Karpas-422 (cell line): ENCODE results near the gene KCNH1. TPM values are rescaled to one million over a fixed set of nuclear protein-coding genes. Genes with fewer than 3 reads are reported as not detected.

Source experiments
- DNase-seq: peaks from one replicate; pipeline ENCODE4 v3.0.0-alpha.2; 2015
- H2AFZ ChIP-seq: fragments of 200-600 bp; sonication (generic); 2 replicates; pipeline ENCODE4 v1.6.1; 2014; ENCODE audit warnings: antibody characterized with exemption, low read length, mixed read lengths
- H3K27ac ChIP-seq: fragments of 200-600 bp; sonication (generic); 2 replicates; pipeline ENCODE4 v1.5.1; 2014; ENCODE audit warnings: mild to moderate bottlenecking, low read length, moderate library complexity
- H3K27me3 ChIP-seq: fragments of 200-600 bp; sonication (generic); 2 replicates; pipeline ENCODE4 v1.6.1; 2014; ENCODE audit warnings: low read length, mixed read lengths
- H3K36me3 ChIP-seq: fragments of 200-600 bp; sonication (generic); 2 replicates; pipeline ENCODE4 v1.6.1; 2014; ENCODE audit warnings: low read length, mixed read lengths; ENCODE audit not compliant: insufficient read depth
- H3K4me1 ChIP-seq: fragments of 200-600 bp; sonication (generic); 2 replicates; pipeline ENCODE4 v1.6.1; 2014; ENCODE audit warnings: mild to moderate bottlenecking, low read length, mixed read lengths
- H3K4me2 ChIP-seq: fragments of 200-600 bp; sonication (generic); 2 replicates; pipeline ENCODE4 v1.6.1; 2014; ENCODE audit warnings: low read length, low read depth, mild to moderate bottlenecking; ENCODE audit not compliant: poor library complexity, severe bottlenecking
- H3K4me3 ChIP-seq: fragments of 200-600 bp; sonication (generic); 2 replicates; pipeline ENCODE4 v1.5.1; 2014; ENCODE audit warnings: mild to moderate bottlenecking, antibody characterized with exemption, low read length, mixed read lengths
- H3K79me2 ChIP-seq: fragments of 200-600 bp; sonication (generic); 2 replicates; pipeline ENCODE4 v1.6.1; 2014; ENCODE audit warnings: mild to moderate bottlenecking, low read length, mixed read lengths
- H3K9ac ChIP-seq: fragments of 200-600 bp; sonication (generic); 2 replicates; pipeline ENCODE4 v1.6.0; 2014; ENCODE audit warnings: low read length
- H3K9me2 ChIP-seq: fragments of 200-600 bp; sonication (generic), shearing (Covaris generic); replicated peaks from 2 replicates; pipeline ENCODE4 v1.6.0; 2014; ENCODE audit warnings: mild to moderate bottlenecking, low read length, moderate library complexity; ENCODE audit not compliant: insufficient read depth
- H3K9me3 ChIP-seq: fragments of 300-700, 200-600 bp; sonication (generic); 2 replicates; pipeline ENCODE4 v1.6.1; 2014; ENCODE audit warnings: low read length, mixed read lengths
- H4K20me1 ChIP-seq: fragments of 200-600 bp; sonication (generic); 2 replicates; pipeline ENCODE4 v1.6.1; 2014; ENCODE audit warnings: mild to moderate bottlenecking, antibody characterized with exemption, low read length, low read depth; ENCODE audit not compliant: insufficient read depth
- total RNA-seq: library from RNA; depleted of rRNA; stranded (reverse); fragments of >200 nt; shearing (Covaris generic); gene quantifications from 2 replicates; pipeline ENCODE4 v1.2.3, GENCODE V29; 2014; ENCODE audit warnings: low replicate concordance

KCNH1 gene
- total RNA-seq, 1 experiment from 2014 or later = not detected

- H3K27me3 ChIP-seq = no peaks in the 10 kb centered on the region
Measured at GRCh38 chr1:210727709-210728108, 406.2 kb downstream of the KCNH1 start.

GRCh38 chr1:210726621-210727020 is 407.3 kb downstream of the KCNH1 start:
- Histone ChIP-seq H3K4me1 (no peaks in the 10 kb centered on the region), H3K4me3 (no peak overlapping the region), H3K9me2 (no peaks in the 10 kb centered on the region), H3K9me3 (no peaks in the 10 kb centered on the region), H2AFZ (no peak overlapping the region), H4K20me1 (no peaks in the 10 kb centered on the region), H3K36me3 (no peaks in the 10 kb centered on the region), H3K27me3 (no peaks in the 10 kb centered on the region), H3K79me2 (no peaks in the 10 kb centered on the region), H3K4me2 (no peak overlapping the region), H3K9ac (no peak overlapping the region), H3K27ac (no peak overlapping the region)
- DNase-seq = peak; percentile 79

More at GRCh38 chr1:210727709-210728108, 406.2 kb downstream of the KCNH1 start:
- Histone ChIP-seq H3K9ac (no peak overlapping the region), H3K27ac (no peak overlapping the region), H4K20me1 (no peaks in the 10 kb centered on the region), H3K9me3 (no peaks in the 10 kb centered on the region), H3K36me3 (no peaks in the 10 kb centered on the region), H2AFZ (no peak overlapping the region), H3K4me2 (no peak overlapping the region), H3K9me2 (no peaks in the 10 kb centered on the region), H3K4me1 (no peaks in the 10 kb centered on the region), H3K4me3 (no peak overlapping the region), H3K79me2 (no peaks in the 10 kb centered on the region)
- no peak for DNase-seq

DNA sequence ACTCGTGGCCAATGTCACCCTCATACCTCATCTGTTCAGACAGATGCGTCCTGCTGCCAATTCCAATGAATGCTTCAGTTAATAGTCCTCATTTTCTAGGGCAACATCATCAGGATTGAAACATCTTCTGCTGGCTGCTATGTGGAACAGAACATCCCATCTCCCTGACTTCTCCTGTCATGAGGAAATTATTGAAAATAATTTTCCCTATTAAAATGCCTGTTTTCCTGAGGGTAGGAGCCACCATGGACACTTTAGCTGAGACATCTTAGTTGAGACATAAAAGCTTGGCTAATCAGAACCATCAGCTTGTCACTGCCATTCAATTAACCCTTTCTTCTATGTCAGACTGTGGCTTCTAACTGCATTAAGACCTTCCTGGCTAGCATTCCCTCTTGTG is 409.2 kb downstream of the KCNH1 start:
- Histone ChIP-seq H3K9me3 (no peaks in the 10 kb centered on the region), H3K36me3 (no peaks in the 10 kb centered on the region), H3K27ac (no peak overlapping the region), H3K9ac (no peak overlapping the region), H3K4me3 (no peak overlapping the region), H3K4me2 (no peak overlapping the region), H2AFZ (no peak overlapping the region), H4K20me1 (no peaks in the 10 kb centered on the region), H3K9me2 (no peaks in the 10 kb centered on the region), H3K27me3 (no peaks in the 10 kb centered on the region), H3K4me1 (no peaks in the 10 kb centered on the region), H3K79me2 (no peaks in the 10 kb centered on the region)
- DNase-seq = no peak

DNA sequence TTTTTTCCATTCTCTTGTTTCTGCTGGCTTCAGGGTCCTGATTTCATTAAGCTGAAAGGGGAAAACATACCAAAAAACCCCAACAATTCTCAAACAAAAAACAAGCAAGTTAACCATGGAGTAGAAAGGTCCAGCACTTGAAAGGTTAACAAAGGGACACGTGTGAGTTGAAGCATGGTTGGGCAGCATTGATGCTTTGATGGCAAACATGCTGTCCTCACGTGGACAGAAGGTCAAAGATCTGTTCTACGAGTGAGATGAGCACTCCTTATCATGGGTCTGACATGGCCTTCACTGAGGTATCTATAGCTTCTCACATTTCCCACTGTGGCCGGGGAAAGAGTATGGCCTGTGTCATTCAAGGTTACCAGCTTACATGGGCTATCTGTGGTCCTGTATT is 410.3 kb downstream of the KCNH1 start:
- Histone ChIP-seq H3K4me3 (no peak overlapping the region), H3K36me3 (no peaks in the 10 kb centered on the region), H3K79me2 (no peaks in the 10 kb centered on the region), H3K4me1 (no peaks in the 10 kb centered on the region), H3K27ac (no peak overlapping the region), H3K4me2 (no peak overlapping the region), H3K9me3 (no peaks in the 10 kb centered on the region), H3K9ac (no peak overlapping the region), H3K27me3 (no peaks in the 10 kb centered on the region), H3K9me2 (no peaks in the 10 kb centered on the region), H2AFZ (no peak overlapping the region), H4K20me1 (no peaks in the 10 kb centered on the region)
- DNase-seq = no peak

DNA sequence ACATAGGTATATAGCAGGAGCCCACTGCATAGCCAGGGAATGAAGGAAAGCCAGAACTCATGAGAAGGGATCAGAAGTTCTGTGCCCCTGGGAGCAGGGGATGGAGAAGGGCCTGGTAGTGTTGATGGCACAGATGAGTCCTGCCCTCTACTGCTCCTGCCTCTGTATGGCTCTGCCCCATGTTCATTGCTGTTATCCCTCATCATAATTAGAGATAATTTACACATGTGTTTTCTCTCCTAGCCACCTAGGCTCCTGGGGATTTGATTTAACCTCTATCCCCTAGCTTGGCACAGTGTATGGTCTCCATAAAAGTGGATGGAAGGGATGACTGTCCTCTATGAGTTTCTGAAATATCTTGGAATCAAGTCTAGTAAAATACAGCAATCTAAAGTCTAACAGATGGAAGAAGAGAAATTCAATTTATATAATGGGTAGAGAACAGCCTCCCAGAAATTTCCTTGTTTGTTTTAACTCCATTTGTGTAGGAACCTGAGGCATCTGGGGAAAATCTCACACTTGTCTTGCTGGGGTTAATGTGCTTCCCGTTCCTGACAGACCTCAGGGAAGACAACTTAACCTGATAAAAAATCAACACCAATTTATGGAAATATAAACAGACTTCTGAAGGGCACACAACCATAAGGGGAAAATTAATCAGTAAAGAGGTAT is 411.4 kb downstream of the KCNH1 start:
- H3K4me1 ChIP-seq = no peaks in the 10 kb centered on the region
- H3K27ac ChIP-seq = no peak overlapping the region
- no peaks in the 10 kb centered on the region for H4K20me1 ChIP-seq
- no peak overlapping the region for H3K4me3 ChIP-seq
- DNase-seq = no peak
- no peaks in the 10 kb centered on the region for H3K9me3 ChIP-seq
- H3K9me2 ChIP-seq = no peaks in the 10 kb centered on the region
- no peaks in the 10 kb centered on the region for H3K27me3 ChIP-seq
- H3K79me2 ChIP-seq = no peaks in the 10 kb centered on the region
- no peak overlapping the region for H3K4me2 ChIP-seq
- no peak overlapping the region for H2AFZ ChIP-seq
- no peaks in the 10 kb centered on the region for H3K36me3 ChIP-seq
- no peak overlapping the region for H3K9ac ChIP-seq

DNA sequence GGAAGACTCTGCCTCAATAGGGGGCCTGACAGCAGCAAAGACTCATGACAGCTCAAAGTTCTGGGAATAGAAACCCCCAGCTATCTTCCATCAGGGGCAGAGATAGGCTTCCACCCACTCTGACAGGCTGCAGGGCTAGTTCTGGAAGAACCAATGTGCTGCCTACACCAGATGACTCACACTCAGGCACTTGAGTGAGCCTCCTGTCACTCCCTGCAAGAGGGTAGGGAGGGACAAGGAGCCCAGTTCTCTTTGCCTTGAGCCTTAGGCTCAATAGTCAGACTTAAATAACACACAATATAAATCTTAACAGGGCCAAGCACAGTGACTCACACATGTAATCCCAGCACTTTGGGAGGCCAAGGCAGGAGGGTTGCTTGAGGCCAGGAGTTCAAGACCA is 418.9 kb downstream of the KCNH1 start:
- Histone ChIP-seq H3K36me3 (no peaks in the 10 kb centered on the region), H3K27me3 (no peaks in the 10 kb centered on the region), H2AFZ (no peak overlapping the region), H3K4me2 (no peak overlapping the region), H3K27ac (no peak overlapping the region), H3K4me1 (no peaks in the 10 kb centered on the region), H3K9me3 (no peaks in the 10 kb centered on the region), H3K4me3 (no peak overlapping the region), H3K9ac (no peak overlapping the region), H4K20me1 (no peaks in the 10 kb centered on the region), H3K9me2 (no peaks in the 10 kb centered on the region), H3K79me2 (no peaks in the 10 kb centered on the region)
- no peak for DNase-seq

- Histone ChIP-seq H3K9me3 (no peaks in the 10 kb centered on the region), H4K20me1 (no peaks in the 10 kb centered on the region), H3K27me3 (no peaks in the 10 kb centered on the region), H3K9ac (no peak overlapping the region), H3K36me3 (no peaks in the 10 kb centered on the region), H3K4me2 (no peak overlapping the region), H3K4me3 (no peak overlapping the region), H3K79me2 (no peaks in the 10 kb centered on the region), H3K27ac (no peak overlapping the region), H3K9me2 (no peaks in the 10 kb centered on the region), H3K4me1 (no peaks in the 10 kb centered on the region), H2AFZ (no peak overlapping the region)
- no peak for DNase-seq
Measured at GRCh38 chr1:210711825-210712612, 421.9 kb downstream of the KCNH1 start.

- no peaks in the 10 kb centered on the region for H3K79me2 ChIP-seq
- no peaks in the 10 kb centered on the region for H4K20me1 ChIP-seq
- no peaks in the 10 kb centered on the region for H3K4me1 ChIP-seq
- H3K9me3 ChIP-seq = no peaks in the 10 kb centered on the region
- no peaks in the 10 kb centered on the region for H3K27me3 ChIP-seq
- no peaks in the 10 kb centered on the region for H3K9me2 ChIP-seq
- no peak overlapping the region for H3K27ac ChIP-seq
- H3K9ac ChIP-seq = no peak overlapping the region
- H3K36me3 ChIP-seq = no peaks in the 10 kb centered on the region
- H3K4me2 ChIP-seq = no peak overlapping the region
- no peak overlapping the region for H3K4me3 ChIP-seq
- no peak overlapping the region for H2AFZ ChIP-seq
- no peak for DNase-seq
Measured at GRCh38 chr1:210709701-210710100, 424.2 kb downstream of the KCNH1 start.
